HG02938 (cell line): ENCODE measurements around the gene TCTN3.
"Not testable (repeated sequence)": the region's sequence is repeated elsewhere in the genome, so short reads cannot be mapped to it uniquely, and the experiment has no call there.

Experiments used
- ATAC-seq: cut with Tn5 transposase; IDR thresholded peaks from one replicate; pipeline ENCODE4 v1.9.1; 2021; ENCODE audit warnings: mild to moderate bottlenecking, moderate library complexity; ENCODE audit not compliant: unreplicated experiment

The TCTN3 gene, protein sequence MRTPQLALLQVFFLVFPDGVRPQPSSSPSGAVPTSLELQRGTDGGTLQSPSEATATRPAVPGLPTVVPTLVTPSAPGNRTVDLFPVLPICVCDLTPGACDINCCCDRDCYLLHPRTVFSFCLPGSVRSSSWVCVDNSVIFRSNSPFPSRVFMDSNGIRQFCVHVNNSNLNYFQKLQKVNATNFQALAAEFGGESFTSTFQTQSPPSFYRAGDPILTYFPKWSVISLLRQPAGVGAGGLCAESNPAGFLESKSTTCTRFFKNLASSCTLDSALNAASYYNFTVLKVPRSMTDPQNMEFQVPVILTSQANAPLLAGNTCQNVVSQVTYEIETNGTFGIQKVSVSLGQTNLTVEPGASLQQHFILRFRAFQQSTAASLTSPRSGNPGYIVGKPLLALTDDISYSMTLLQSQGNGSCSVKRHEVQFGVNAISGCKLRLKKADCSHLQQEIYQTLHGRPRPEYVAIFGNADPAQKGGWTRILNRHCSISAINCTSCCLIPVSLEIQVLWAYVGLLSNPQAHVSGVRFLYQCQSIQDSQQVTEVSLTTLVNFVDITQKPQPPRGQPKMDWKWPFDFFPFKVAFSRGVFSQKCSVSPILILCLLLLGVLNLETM

GRCh38 chr10:95693668-95694534 lies at the start of gene TCTN3:
Gene TCTN3 (minus strand): TSS chr10:95693927. CDS start chr10:95693899, 28 bp downstream.
- peak; percentile 99 for ATAC-seq

GRCh38 chr10:95742962-95743535 lies 49.3 kb upstream of the TCTN3 start:
- ATAC-seq = no peak

DNA sequence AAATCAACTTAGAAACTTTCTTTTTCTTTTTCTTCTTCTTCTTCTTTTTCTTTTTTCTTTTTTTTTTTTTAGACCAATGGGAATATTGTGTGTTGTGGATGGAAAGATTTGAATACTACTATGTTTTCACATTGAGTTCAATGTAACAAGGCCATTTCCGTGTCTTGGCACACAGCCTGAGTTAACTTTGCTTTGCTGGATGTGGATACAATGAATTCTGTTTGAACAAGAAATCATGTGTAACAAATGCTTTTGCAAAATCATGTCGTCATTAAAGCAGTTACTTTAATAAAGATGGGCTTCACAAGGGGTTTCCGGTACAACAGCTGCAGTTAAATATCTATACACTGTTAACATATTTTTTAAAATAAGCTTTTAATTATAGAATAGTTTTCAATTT lies 48.8 kb upstream of the TCTN3 start:
- ATAC-seq = peak; percentile 8

GRCh38 chr10:95741807-95742467 lies 48.2 kb upstream of the TCTN3 start:
- ATAC-seq = peak; percentile 84

- ATAC-seq = no peak
Observed at GRCh38 chr10:95739056-95739455, 45.3 kb upstream of the TCTN3 start.

- not testable (repeated sequence) for ATAC-seq
Observed at GRCh38 chr10:95732907-95733306, 39.2 kb upstream of the TCTN3 start.

GRCh38 chr10:95730233-95730632 lies 36.5 kb upstream of the TCTN3 start:
- ATAC-seq = no peak

GRCh38 chr10:95729323-95730055 lies 35.8 kb upstream of the TCTN3 start:
- no peak for ATAC-seq

DNA sequence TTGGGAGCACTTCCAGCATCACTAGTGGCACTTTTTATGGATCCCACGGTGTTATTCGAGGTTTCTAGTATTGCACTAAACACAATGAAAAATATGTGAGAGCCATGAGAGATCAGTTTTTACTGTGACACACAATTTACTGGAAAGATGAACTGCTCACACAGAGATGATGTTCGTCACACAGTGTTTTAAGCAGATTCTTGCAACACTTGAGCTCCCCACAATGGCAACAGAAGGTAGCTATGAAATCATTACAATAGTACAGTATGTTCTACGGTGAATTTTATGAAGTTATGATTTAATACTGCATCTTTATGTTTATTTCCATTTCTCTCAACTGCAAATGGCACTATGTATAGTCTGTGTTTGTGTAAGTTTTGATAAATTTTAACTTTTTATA lies 34.8 kb upstream of the TCTN3 start:
- no peak for ATAC-seq

DNA sequence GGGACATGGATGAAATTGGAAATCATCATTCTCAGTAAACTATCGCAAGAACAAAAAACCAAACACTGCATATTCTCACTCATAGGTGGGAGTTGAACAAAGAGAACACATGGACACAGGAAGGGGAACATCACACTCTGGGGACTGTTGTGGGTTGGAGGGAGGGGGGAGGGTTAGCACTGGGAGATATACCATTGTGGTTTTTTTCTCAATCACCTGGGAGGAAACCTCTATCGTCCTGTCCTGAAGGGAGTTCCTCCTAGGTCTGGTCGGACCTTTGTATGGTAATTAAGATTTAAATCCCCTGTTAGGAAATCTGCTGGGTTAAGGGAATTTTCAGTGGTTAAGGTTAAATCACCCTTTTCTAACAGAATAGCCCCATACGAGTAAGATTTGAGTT lies 28.8 kb upstream of the TCTN3 start:
- ATAC-seq = not testable (repeated sequence)

GRCh38 chr10:95720745-95721144 lies 27.0 kb upstream of the TCTN3 start:
- not testable (repeated sequence) for ATAC-seq

DNA sequence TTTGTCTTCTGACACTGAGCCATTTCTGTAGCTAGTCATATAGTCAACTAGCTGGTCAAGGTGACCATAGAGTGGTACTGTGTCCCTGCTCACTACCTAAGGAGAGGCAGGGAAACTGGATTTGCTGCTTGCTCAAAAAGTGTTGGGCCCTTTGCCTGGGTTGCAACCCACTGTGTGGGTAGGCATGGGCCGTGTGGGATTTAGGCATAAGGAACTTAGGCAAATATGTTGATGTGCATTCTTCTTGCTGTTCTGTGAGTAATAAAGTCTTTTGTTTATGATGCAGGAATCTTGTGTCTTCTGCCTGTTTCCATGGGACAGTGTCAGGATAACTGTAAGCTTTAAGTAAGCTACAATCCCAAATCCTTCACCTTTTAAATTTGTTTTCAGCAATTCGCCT lies 23.1 kb upstream of the TCTN3 start:
- ATAC-seq = no peak

DNA sequence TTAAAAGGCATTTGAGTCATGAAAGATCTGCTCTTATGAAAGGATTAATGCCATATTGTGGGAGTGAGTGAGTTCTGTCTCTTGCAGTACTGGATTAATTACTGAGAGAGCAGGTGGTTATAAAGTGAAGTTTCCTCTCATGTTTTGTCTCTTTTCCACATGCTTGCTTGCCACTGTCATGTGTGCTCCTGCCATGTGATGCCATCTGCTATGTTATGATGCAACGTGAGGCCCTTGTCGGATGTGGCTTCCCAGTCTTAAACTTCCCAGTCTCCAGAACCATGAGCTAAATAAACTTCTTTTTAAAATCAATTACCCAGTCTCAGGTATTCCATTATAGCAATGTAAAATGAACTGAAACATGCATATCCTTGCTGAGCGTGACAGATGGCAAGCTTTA lies 22.7 kb upstream of the TCTN3 start:
- ATAC-seq = no peak

- no peak for ATAC-seq
Observed at GRCh38 chr10:95711492-95711891, 17.8 kb upstream of the TCTN3 start.

DNA sequence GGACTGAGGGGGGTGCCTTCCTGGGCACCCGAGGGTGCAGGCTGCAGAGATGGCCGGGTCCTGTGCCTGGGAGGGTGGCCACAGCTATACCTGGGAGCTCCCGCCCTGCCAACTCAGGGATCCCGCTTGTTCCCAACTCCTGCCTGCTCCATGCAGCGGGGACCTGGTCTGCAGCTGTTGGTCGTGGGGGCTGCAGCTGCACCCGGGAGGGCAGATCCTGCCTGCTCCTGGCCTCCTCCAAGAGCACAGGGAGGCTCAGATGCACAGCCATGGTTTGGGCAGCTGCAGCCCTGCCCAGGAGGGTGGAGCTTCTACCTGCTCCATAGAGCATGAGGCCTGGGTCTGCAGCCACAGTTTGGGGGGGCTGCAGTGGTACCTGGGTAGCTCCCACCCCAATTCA lies 13.3 kb upstream of the TCTN3 start:
- ATAC-seq = no peak

DNA sequence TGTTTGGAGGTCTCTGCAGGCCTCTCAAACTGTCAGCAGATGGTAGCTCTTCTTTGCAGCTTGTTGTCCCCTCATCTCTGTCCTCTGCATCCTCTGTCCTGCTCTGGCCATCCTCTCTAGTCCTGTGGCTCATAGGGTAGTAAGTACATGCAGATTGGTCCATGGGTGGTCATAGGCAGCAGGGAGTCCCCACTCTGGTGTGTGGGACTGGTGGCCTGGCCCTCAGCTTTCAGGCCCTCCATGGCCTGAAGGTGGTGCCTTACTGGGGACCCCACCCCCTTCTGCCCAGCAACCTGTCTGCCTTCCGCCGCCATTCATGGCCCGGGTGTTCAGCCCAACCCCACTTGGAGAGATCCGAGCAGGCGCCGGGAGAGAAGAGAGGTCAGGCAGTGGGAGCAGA lies 12.8 kb upstream of the TCTN3 start:
- no peak for ATAC-seq

DNA sequence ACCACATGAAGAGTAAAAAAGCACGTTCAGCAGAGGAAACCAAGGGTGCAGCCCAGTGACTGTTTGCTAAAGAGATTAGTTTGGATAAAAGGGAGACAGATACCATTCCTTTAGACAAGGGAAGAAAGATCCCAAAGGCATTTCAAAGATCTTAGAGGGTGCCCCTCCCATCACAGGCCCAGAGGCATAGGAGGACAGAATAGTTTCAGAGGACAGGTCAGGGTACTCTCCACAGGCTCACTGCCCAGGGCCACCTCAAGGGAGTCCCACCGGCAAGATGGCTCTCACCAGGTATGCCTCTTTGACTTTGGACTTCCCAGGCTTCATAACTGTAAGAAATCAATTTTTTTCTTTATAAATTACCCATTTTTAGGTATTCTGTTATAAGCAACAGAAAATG lies 4.7 kb upstream of the TCTN3 start:
- no peak for ATAC-seq

GRCh38 chr10:95697429-95697828 lies 3.7 kb upstream of the TCTN3 start:
- ATAC-seq = peak; percentile 22

GRCh38 chr10:95694665-95695064 lies 938 bp upstream of the TCTN3 start:
- no peak for ATAC-seq

DNA sequence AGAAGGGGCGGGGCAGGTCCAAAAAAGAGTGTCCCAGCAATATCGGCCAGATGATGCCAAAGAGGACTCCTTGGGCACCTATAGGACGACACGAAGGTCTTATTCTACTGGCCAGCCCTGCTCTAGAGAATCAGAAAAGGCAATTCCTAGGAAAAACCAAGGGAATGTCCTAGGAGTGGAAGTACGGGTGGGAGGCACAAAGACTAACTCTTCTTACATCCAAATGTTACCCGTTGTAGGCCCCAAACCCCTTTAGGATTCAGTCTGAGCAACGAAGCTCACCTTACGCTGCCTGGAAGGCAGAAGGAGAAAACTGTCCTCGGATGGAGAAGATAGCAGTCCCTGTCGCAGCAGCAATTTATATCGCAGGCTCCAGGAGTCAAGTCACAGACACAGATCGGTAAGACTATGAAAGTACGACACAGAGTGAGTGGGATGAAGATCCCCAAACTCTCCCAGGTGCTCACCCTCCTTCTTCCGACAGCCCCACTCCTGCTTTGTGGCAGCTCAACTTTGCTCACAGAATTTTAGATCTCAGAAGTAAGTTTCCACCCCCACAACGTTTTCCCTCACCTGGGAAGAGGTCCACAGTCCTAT lies 558 bp downstream of the TCTN3 start:
- ATAC-seq = no peak
